ENCODE data around the gene SNED1. TPM values are rescaled to one million over a fixed set of nuclear protein-coding genes. Genes with fewer than 3 reads are reported as not detected.

SNED1 gene
- polyA plus RNA-seq, 3 donors: 0.02 to 3.4 (median 0.12) TPM

DNA sequence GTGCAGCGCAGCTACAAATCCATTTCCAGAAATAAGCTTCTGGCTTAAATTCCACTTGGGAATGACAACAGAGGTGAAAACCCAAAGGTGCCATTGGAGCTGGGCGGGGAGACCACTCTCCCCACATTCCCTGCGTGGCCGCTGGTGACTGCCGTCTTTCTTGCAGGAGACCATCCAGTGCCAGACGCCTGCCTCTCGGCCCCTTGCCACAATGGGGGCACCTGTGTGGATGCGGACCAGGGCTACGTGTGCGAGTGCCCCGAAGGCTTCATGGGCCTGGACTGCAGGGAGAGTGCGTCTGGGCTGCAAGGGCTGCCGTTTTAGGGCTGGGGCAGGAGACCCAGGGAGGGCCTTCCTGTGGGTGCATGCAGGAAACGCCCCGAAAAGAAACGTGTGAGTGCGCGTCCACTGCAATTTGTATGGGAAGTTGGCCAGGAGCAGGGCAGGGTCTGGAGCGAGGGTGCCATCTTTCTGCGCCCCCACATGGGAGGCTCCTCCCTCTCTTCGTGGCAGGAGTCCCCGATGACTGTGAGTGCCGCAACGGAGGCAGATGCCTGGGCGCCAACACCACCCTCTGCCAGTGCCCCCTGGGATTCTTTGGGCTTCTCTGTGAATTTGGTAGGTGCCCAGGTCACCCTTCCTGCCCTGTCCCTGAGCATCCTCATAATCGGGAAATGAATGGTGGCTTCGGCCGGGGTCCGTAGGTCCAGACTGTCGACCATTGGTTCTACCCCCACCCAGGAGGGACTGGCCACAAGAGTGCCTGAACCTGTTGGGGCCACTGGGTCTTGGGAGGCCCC lies 49.9 kb downstream of the SNED1 start:
- WGBS (ENCODE audit: insufficient coverage): 95% methylated on average over 29 of the region's 30 CpGs
- H3K27me3 Mint-ChIP-seq (ENCODE audit: low read depth in 3 of 3): peaks cover 2 to 4% (median 2%) of the 10 kb centered on the region in 3 donors
- no peak overlapping the region for H3K27ac Mint-ChIP-seq
- TF ChIP-seq CTCF (IDR thresholded peaks at IDR 0.05): no peak
- Histone ChIP-seq H3K79me2 (ENCODE audit: insufficient read depth, low read length) (no peaks in the 10 kb centered on the region), H3K4me1 (ENCODE audit: control insufficient read depth in 1 of 2, insufficient read depth in 2 of 2, low read length in 2 of 2) (no peaks in the 10 kb centered on the region), H3K36me3 (replicated peaks in 1 of 2; ENCODE audit: control insufficient read depth in 1 of 2, insufficient read depth in 2 of 2, low read length in 2 of 2) (no peaks in the 10 kb centered on the region), H3K9me3 (replicated peaks in 1 of 2; ENCODE audit: control insufficient read depth in 1 of 2, insufficient read depth in 1 of 2, low read length in 2 of 2) (no peaks in the 10 kb centered on the region), H4K20me1 (ENCODE audit: insufficient read depth, low read length) (no peaks in the 10 kb centered on the region), H2AFZ (ENCODE audit: insufficient read depth, low read depth, low read length, poor library complexity, severe bottlenecking) (no peak overlapping the region), H3K27ac (ENCODE audit: low read depth in 1 of 2, low read length in 2 of 2) (no peak overlapping the region), H3K4me2 (replicated peaks; ENCODE audit: extremely low read depth, low read length, poor library complexity, severe bottlenecking) (no peak overlapping the region), H3K27me3 (ENCODE audit: control insufficient read depth in 2 of 2, insufficient read depth in 2 of 2, low read length in 2 of 2) (no peaks in the 10 kb centered on the region), H3K9ac (ENCODE audit: insufficient read depth, low read length, poor library complexity, severe bottlenecking) (no peak overlapping the region), H3K4me3 (replicated peaks in 1 of 3; ENCODE audit: low read depth in 2 of 3, low read length in 3 of 3) (no peak overlapping the region)
- DNase-seq: no peak
- no peaks in the 10 kb centered on the region for H3K36me3 Mint-ChIP-seq
- H3K4me1 Mint-ChIP-seq: no peaks in the 10 kb centered on the region
- intact Hi-C loops (cut with micrococcal nuclease): no loop called here
- H3K4me3 Mint-ChIP-seq: no peak overlapping the region
- H3K9me3 Mint-ChIP-seq: peaks cover 0 to 5% (median 0%) of the 10 kb centered on the region in 7 donors

DNA sequence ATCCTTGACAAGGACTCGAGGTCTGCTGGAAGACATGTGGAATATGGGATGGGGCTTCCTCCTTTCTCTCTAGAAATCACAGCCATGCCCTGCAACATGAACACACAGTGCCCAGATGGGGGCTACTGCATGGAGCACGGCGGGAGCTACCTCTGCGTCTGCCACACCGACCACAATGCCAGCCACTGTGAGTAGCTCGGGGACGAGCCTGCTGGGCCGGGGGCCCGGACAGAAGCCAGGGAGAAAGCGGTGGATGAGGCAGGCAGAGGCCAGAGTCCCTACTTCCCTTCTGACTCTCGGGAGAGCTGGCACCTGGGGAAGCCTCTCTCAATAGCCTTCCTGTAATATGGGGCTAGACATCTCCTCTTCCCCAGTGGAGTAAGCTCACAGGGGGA lies 50.5 kb downstream of the SNED1 start:
- H3K4me1 ChIP-seq (ENCODE audit: control insufficient read depth in 1 of 2, insufficient read depth in 2 of 2, low read length in 2 of 2): no peaks in the 10 kb centered on the region
- WGBS (ENCODE audit: insufficient coverage): 96% methylated on average over 9 of the region's 11 CpGs
- no peaks in the 10 kb centered on the region for H3K9me3 ChIP-seq (replicated peaks in 1 of 2; ENCODE audit: control insufficient read depth in 1 of 2, insufficient read depth in 1 of 2, low read length in 2 of 2)
- no peaks in the 10 kb centered on the region for H3K4me1 Mint-ChIP-seq
- H3K9ac ChIP-seq (ENCODE audit: insufficient read depth, low read length, poor library complexity, severe bottlenecking): no peak overlapping the region
- intact Hi-C loops (cut with micrococcal nuclease): no loop called here
- H3K79me2 ChIP-seq (ENCODE audit: insufficient read depth, low read length): no peaks in the 10 kb centered on the region
- H2AFZ ChIP-seq (ENCODE audit: insufficient read depth, low read depth, low read length, poor library complexity, severe bottlenecking): no peak overlapping the region
- H4K20me1 ChIP-seq (ENCODE audit: insufficient read depth, low read length): no peaks in the 10 kb centered on the region
- DNase-seq: no peak
- no peak overlapping the region for H3K4me2 ChIP-seq (replicated peaks; ENCODE audit: extremely low read depth, low read length, poor library complexity, severe bottlenecking)
- no peak overlapping the region for H3K27ac ChIP-seq (ENCODE audit: low read depth in 1 of 2, low read length in 2 of 2)
- H3K36me3 ChIP-seq (replicated peaks in 1 of 2; ENCODE audit: control insufficient read depth in 1 of 2, insufficient read depth in 2 of 2, low read length in 2 of 2): no peaks in the 10 kb centered on the region
- H3K4me3 Mint-ChIP-seq: no peak overlapping the region
- peaks cover 0 to 5% (median 0%) of the 10 kb centered on the region in 7 donors for H3K9me3 Mint-ChIP-seq
- H3K27me3 ChIP-seq (ENCODE audit: control insufficient read depth in 2 of 2, insufficient read depth in 2 of 2, low read length in 2 of 2): no peaks in the 10 kb centered on the region
- TF ChIP-seq CTCF (IDR thresholded peaks at IDR 0.05): no peak
- H3K36me3 Mint-ChIP-seq: no peaks in the 10 kb centered on the region
- peaks cover 2 to 4% (median 4%) of the 10 kb centered on the region in 3 donors for H3K27me3 Mint-ChIP-seq (ENCODE audit: low read depth in 3 of 3)
- no peak overlapping the region for H3K4me3 ChIP-seq (replicated peaks in 1 of 3; ENCODE audit: low read depth in 2 of 3, low read length in 3 of 3)
- no peak overlapping the region for H3K27ac Mint-ChIP-seq

Data from CD14-positive monocyte (primary cell).